Measurements from ENCODE around the gene CCM2.
"Not testable (repeated sequence)": the region's sequence is repeated elsewhere in the genome, so short reads cannot be mapped to it uniquely, and the experiment has no call there.

Gene CCM2

DNA sequence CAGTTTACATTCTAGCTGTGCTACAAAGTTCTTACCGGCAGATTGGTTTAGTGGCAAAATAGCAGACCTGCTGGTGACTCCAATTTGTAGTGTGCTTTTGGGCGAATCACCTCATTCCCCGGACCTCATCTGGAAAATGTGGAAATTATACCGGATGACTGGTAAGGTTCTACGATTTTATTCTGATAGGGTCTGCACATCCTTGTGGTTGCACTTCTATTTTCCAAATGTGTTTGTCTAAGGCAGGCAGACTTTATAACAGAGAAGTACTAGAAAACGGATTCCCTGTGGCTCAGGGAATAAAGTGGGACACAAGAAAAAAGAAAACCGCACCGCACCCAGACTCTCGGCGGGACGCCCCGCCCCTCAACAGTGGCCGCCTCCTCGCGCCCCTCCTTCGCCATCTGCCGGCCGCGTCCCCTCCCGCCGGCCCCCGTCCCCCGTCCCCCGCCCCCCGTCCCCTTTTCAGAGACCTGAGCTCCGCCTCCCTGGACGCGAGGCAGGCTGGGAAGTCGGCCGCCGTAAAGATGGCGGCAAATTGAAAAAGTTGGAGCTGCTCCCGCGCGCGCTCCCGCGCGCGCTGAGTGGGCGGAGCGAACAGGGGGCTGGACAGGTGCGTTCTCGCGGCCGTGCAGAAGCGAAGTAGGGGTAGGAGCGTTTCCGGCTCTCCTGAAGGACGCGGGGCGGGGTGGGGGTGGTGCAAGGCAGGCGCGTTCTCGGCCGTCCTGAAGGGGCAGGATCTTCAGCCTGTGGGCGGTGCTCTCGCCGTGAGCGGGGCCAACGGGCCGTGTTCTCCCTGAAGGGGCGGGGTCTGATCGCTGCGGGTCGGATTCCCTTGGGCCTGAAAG, 532 bp upstream of the CCM2 start:
- DNase-seq (ENCODE audit: low read depth), result peak; percentile 99

DNA sequence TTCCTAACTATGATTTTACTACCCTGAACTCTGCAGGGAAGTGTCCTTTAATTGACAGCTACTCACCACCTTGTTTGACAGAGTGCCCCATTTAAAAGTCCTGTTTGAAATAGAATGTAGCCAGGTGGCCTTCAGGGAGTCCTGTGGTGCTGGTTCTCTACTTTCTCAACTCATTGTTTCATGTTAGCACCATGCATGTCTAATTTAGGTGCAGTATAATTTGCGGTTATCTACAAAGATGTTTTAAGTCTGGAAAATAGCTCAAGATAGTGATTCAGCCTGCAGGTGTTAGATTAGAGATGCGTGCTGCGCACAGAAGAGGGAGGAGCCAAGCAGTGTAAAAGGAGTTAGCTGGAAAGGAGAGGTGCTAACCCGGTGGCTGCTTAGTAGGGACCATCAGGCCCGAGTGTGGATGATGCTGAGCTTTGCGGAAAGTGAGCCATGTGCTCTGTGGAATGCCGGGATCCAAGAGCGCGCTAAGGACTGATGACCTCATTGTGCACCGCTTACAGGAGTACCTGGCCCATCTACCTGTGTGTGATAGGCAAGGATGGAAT, 1.2 kb downstream of the CCM2 start:
- DNase-seq (ENCODE audit: low read depth), result peak; percentile 62

- DNase-seq (ENCODE audit: low read depth), result no peak
These were observed 1.8 kb downstream of the CCM2 start for GRCh38 chr7:45001826-45002225.

- no peak for DNase-seq (ENCODE audit: low read depth)
These were observed 3.8 kb downstream of the CCM2 start for GRCh38 chr7:45003789-45004188.

DNA sequence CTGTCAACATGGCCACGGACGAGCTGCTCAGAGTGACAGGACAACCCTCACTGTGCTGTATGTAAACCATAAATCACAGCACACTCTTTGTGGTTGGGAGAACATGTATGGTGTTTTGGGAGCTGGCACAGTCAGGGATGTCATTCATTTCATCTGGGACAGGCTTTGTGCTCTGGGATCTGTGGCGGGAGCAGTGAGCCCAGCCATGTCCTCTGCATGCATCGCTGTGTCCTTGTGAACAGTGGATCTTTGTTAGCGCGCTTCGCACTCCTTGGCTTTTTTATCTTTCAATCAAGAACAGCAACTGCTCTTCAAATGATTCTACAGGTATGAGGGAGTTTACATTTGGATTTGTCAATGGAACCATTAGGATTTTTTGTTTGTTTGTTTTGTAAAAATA, 7.1 kb downstream of the CCM2 start:
- no peak for DNase-seq (ENCODE audit: low read depth)

GRCh38 chr7:45007571-45008328, 7.7 kb downstream of the CCM2 start:
- DNase-seq (ENCODE audit: low read depth), result no peak

DNA sequence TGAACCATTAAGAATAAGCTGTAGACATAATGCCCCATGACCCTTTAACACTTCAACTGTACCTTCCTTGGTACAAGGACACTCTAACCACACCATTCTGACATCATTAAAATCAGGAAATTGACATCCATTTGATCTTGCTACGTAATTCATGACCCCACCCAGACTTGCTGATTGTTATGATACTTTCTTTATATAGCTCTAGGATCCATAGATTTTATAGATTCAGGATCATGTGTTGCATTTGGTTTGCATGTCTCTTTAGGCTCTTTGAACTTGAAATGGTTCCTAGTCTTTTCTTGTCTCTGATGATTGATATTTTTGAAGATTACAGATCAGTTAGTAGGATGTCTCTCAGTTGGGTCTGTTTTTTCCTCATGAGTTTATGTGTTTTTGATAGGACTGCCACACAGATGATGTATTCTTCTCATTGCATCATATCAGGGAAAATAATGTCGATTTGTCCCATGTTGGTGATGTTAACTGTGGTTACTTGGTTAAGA, 13.5 kb downstream of the CCM2 start:
- DNase-seq (ENCODE audit: low read depth), result no peak

GRCh38 chr7:45015313-45015712, 15.3 kb downstream of the CCM2 start:
- DNase-seq (ENCODE audit: low read depth), result no peak

- no peak for DNase-seq (ENCODE audit: low read depth)
These were observed 17.3 kb downstream of the CCM2 start for GRCh38 chr7:45017253-45017652.

DNA sequence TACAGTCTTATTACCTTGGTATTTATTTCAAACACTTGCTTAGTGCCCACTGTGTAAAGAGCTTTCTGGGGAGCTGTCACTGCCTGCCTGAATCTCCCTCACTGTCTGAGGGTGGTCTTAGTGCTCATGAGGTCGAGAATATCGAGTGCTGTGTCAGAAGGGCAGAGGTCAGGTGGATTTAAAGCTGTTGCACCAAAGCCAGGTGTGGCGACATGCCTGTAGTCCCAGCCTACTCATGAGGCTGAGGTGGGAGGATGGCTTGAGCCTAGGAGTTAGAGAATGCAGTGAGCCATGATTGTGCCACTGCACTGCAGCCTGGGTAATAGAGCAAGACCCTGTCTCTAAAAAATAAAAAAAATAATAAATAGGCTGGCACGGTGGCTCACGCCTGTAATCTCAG, 20.9 kb downstream of the CCM2 start:
- DNase-seq (ENCODE audit: low read depth), result no peak

- no peak for DNase-seq (ENCODE audit: low read depth)
These were observed 21.7 kb downstream of the CCM2 start for GRCh38 chr7:45021604-45022296.

GRCh38 chr7:45024126-45024744, 24.2 kb downstream of the CCM2 start:
- DNase-seq (ENCODE audit: low read depth), result no peak

- DNase-seq (ENCODE audit: low read depth), result not testable (repeated sequence)
These were observed 25.5 kb downstream of the CCM2 start for GRCh38 chr7:45025473-45025872.

DNA sequence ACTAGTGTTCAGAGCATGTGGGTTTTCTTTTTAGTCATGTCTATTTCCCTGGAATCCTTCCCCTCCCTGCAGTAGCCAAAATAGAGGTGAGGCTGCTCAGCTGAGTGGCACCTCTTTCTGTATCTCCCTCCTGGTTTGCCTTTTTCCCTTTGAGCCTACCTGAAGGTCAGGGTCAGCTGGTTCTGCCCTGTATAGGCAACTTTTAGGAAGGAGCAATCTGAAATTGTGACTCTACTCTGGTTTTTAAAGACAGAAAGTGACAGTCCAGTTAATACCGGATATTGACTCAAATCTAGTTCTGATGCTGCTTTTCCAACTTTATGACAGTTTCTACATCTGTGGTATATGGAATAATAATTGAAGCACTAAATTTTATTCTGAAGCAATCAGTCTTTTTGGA, 26.0 kb downstream of the CCM2 start:
- no peak for DNase-seq (ENCODE audit: low read depth)

DNA sequence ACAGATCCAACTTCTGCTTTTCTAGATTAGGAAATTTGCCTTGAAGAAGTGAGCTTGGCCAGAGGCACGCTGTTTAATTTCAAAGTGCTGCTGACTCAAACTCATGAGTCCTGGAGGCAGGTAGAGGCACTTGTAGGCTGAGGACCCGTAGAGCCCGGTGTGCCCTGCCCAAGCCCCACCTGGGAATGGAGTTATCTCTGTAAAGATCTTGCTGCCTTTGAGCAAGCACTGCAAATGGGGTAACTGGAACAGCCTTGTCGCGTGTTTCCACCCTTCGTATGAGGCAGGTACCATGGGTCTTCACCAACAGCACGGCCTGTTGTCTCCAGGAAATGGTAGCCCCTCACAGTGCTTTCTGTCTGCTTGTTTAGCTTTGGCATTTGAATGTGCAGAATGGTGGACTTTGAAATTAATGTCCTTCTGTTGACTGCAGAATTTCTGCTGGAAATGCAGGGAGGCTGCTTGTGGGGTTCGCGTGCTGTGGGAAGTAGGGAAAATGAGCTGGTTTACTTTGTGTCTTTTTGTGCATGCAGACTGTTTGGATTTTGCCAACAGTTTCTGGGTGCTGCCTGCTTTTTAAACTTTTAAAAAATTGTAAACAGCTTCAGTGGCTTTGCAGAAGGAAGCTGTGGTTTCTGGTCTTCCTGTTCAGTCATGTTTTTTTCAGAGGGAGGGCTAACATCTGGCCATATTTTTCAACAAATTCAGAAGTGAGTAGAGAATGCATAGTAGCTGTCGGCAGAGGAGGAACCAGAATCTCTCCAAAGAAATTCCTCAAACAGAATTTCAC, 27.2 kb downstream of the CCM2 start:
- peak; percentile 15 for DNase-seq (ENCODE audit: low read depth)

- no peak for DNase-seq (ENCODE audit: low read depth)
These were observed 27.7 kb downstream of the CCM2 start for GRCh38 chr7:45027774-45028114.

GRCh38 chr7:45028138-45028919, 28.3 kb downstream of the CCM2 start:
- no peak for DNase-seq (ENCODE audit: low read depth)

GRCh38 chr7:45028920-45029344, 28.9 kb downstream of the CCM2 start:
- DNase-seq (ENCODE audit: low read depth), result no peak

DNA sequence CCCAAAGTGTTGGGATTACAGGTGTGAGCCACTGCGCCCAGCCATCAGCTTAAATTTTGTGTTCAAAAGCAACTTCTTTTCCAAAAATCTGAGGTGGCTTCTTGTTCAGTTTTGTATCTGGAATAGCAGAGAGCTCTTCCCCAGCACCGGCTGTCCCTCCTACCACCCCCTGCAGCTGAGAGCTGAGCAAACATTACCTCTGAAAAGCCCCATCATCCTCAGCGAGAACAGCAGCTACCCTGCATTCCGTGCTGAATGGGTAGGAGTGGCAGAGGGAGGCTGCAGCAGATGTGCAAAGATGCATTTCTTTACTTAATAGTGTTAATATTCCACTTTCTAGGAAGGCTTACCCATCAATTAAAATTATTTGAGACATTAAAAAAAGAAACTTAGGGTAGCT, 31.8 kb downstream of the CCM2 start:
- no peak for DNase-seq (ENCODE audit: low read depth)

- DNase-seq (ENCODE audit: low read depth), result no peak
These were observed 32.4 kb downstream of the CCM2 start for GRCh38 chr7:45032421-45032820.
